ENCODE data around the gene RALGAPA1.

Gene RALGAPA1

DNA sequence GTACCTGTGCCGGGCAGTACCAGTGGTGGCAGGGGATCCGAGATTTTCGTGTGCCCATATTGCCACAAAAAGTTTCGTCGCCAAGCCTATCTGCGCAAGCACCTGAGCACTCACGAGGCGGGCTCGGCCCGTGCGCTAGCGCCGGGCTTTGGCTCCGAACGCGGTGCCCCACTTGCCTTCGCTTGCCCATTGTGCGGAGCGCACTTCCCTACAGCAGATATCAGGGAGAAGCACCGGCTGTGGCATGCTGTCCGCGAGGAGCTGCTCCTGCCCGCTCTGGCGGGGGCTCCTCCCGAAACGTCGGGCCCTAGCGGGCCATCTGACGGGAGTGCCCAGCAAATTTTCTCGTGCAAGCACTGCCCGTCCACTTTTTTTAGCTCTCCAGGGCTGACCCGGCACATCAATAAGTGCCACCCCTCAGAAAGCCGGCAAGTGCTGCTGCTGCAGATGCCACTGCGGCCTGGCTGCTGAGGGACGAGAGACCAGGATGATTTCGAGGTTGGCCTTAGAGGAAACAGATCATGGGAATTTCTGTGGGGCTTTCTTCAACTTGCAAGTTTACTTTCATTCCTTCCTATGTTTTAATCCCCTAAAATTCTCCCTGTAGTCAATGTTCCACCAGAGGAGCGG lies 273.5 kb downstream of the RALGAPA1 start:
- Histone ChIP-seq H2BK15ac (ENCODE audit: low read depth, poor library complexity, severe bottlenecking) (no peak overlapping the region), H2AK5ac (ENCODE audit: low read length, severe bottlenecking) (no peak overlapping the region), H3K4me3 (ENCODE audit: insufficient read depth in 1 of 2, low read depth in 1 of 2, low read length in 2 of 2) (peak overlapping the region in 1 of 2 experiments; percentile 63), H3K9ac (ENCODE audit: low read length) (no peak overlapping the region), H4K91ac (ENCODE audit: low read length) (no peak overlapping the region), H3K9me3 (ENCODE audit: control insufficient read depth, low read length) (no peaks in the 10 kb centered on the region), H3K27ac (ENCODE audit: low read length, poor library complexity, severe bottlenecking) (no peak overlapping the region), H2BK12ac (ENCODE audit: low read length in 2 of 2) (no peak overlapping the region), H3K27me3 (ENCODE audit: control insufficient read depth in 1 of 2, insufficient read depth in 1 of 2, low read length in 2 of 2) (peaks cover 40 to 58% of the 10 kb centered on the region in 2 experiments), H3K4me2 (ENCODE audit: low read length, poor library complexity, severe bottlenecking) (peak overlapping the region; percentile 58), H3K14ac (ENCODE audit: low read length in 2 of 2) (no peak overlapping the region), H3K18ac (ENCODE audit: low read depth in 1 of 2, low read length in 2 of 2) (no peak overlapping the region), H3K79me1 (replicated peaks; ENCODE audit: low read length, poor library complexity, severe bottlenecking) (no peaks in the 10 kb centered on the region), H2BK120ac (ENCODE audit: low read depth, low read length) (no peak overlapping the region), H2AFZ (ENCODE audit: low read depth, low read length) (no peak overlapping the region), H3K36me3 (ENCODE audit: control insufficient read depth in 1 of 2, insufficient read depth in 2 of 2, low read depth in 1 of 2, low read length in 2 of 2) (peaks cover 0 to 3% of the 10 kb centered on the region in 2 experiments), H2BK5ac (ENCODE audit: low read depth, low read length, poor library complexity, severe bottlenecking) (no peak overlapping the region), H4K8ac (ENCODE audit: low read length) (no peak overlapping the region), H3K4ac (ENCODE audit: low read depth in 1 of 2, low read length in 2 of 2) (no peak overlapping the region), H3K23ac (ENCODE audit: low read length in 2 of 2) (peak overlapping the region in 1 of 2 experiments; percentile 6), H3K4me1 (ENCODE audit: control insufficient read depth, insufficient read depth, low read depth, low read length) (peaks cover 24% of the 10 kb centered on the region)
- no peak for DNase-seq
- 6% methylated on average over 35 of the region's 37 CpGs for WGBS

GRCh38 chr14:35534873-35535482 lies 274.1 kb downstream of the RALGAPA1 start:
- Histone ChIP-seq H3K79me1 (replicated peaks; ENCODE audit: low read length, poor library complexity, severe bottlenecking) (no peaks in the 10 kb centered on the region), H3K4me3 (ENCODE audit: insufficient read depth in 1 of 2, low read depth in 1 of 2, low read length in 2 of 2) (peak overlapping the region in 1 of 2 experiments; percentile 63), H2BK5ac (ENCODE audit: low read depth, low read length, poor library complexity, severe bottlenecking) (no peak overlapping the region), H4K8ac (ENCODE audit: low read length) (no peak overlapping the region), H2AK5ac (ENCODE audit: low read length, severe bottlenecking) (no peak overlapping the region), H3K23ac (ENCODE audit: low read length in 2 of 2) (peak overlapping the region in 1 of 2 experiments; percentile 16), H3K4ac (ENCODE audit: low read depth in 1 of 2, low read length in 2 of 2) (no peak overlapping the region), H3K27me3 (ENCODE audit: control insufficient read depth in 1 of 2, insufficient read depth in 1 of 2, low read length in 2 of 2) (peaks cover 46 to 64% of the 10 kb centered on the region in 2 experiments), H2BK15ac (ENCODE audit: low read depth, poor library complexity, severe bottlenecking) (no peak overlapping the region), H2BK120ac (ENCODE audit: low read depth, low read length) (no peak overlapping the region), H3K9me3 (ENCODE audit: control insufficient read depth, low read length) (no peaks in the 10 kb centered on the region), H2AFZ (ENCODE audit: low read depth, low read length) (no peak overlapping the region), H3K4me1 (ENCODE audit: control insufficient read depth, insufficient read depth, low read depth, low read length) (peaks cover 24% of the 10 kb centered on the region), H3K36me3 (ENCODE audit: control insufficient read depth in 1 of 2, insufficient read depth in 2 of 2, low read depth in 1 of 2, low read length in 2 of 2) (peaks cover 0 to 3% of the 10 kb centered on the region in 2 experiments), H3K27ac (ENCODE audit: low read length, poor library complexity, severe bottlenecking) (no peak overlapping the region), H2BK12ac (ENCODE audit: low read length in 2 of 2) (no peak overlapping the region), H3K14ac (ENCODE audit: low read length in 2 of 2) (no peak overlapping the region), H4K91ac (ENCODE audit: low read length) (no peak overlapping the region), H3K4me2 (ENCODE audit: low read length, poor library complexity, severe bottlenecking) (peak overlapping the region; percentile 100), H3K9ac (ENCODE audit: low read length) (no peak overlapping the region), H3K18ac (ENCODE audit: low read depth in 1 of 2, low read length in 2 of 2) (no peak overlapping the region)
- WGBS, result 8% methylated on average over 55 of the region's 55 CpGs
- peak; percentile 69 for DNase-seq

DNA sequence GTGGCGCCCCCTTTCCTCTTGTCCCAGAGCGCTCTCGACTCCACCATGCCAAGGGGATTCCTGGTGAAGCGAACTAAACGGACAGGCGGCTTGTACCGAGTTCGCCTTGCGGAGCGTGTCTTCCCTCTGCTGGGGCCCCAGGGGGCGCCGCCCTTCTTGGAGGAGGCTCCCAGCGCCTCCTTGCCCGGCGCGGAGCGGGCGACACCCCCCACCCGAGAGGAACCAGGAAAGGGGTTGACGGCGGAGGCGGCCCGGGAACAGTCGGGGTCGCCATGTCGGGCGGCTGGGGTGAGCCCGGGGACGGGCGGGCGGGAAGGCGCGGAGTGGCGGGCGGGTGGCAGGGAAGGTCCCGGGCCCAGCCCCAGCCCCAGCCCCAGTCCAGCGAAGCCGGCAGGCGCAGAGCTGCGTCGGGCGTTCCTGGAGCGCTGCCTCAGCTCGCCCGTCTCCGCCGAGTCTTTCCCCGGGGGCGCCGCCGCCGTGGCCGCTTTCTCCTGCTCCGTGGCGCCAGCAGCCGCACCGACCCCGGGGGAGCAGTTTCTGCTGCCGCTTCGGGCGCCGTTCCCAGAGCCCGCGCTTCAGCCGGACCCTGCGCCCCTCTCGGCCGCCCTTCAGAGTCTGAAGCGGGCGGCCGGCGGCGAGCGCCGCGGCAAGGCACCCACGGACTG lies 274.8 kb downstream of the RALGAPA1 start:
- no peak for DNase-seq
- Histone ChIP-seq H4K91ac (ENCODE audit: low read length) (no peak overlapping the region), H3K4ac (ENCODE audit: low read depth in 1 of 2, low read length in 2 of 2) (no peak overlapping the region), H3K4me1 (ENCODE audit: control insufficient read depth, insufficient read depth, low read depth, low read length) (peaks cover 24% of the 10 kb centered on the region), H3K79me1 (replicated peaks; ENCODE audit: low read length, poor library complexity, severe bottlenecking) (no peaks in the 10 kb centered on the region), H2BK15ac (ENCODE audit: low read depth, poor library complexity, severe bottlenecking) (no peak overlapping the region), H3K18ac (ENCODE audit: low read depth in 1 of 2, low read length in 2 of 2) (no peak overlapping the region), H2BK120ac (ENCODE audit: low read depth, low read length) (no peak overlapping the region), H3K9ac (ENCODE audit: low read length) (no peak overlapping the region), H2BK12ac (ENCODE audit: low read length in 2 of 2) (no peak overlapping the region), H4K8ac (ENCODE audit: low read length) (no peak overlapping the region), H3K4me2 (ENCODE audit: low read length, poor library complexity, severe bottlenecking) (peak overlapping the region; percentile 100), H2BK5ac (ENCODE audit: low read depth, low read length, poor library complexity, severe bottlenecking) (no peak overlapping the region), H3K23ac (ENCODE audit: low read length in 2 of 2) (no peak overlapping the region), H3K36me3 (ENCODE audit: control insufficient read depth in 1 of 2, insufficient read depth in 2 of 2, low read depth in 1 of 2, low read length in 2 of 2) (no peaks in the 10 kb centered on the region), H3K9me3 (ENCODE audit: control insufficient read depth, low read length) (no peaks in the 10 kb centered on the region), H3K14ac (ENCODE audit: low read length in 2 of 2) (no peak overlapping the region), H2AK5ac (ENCODE audit: low read length, severe bottlenecking) (no peak overlapping the region), H2AFZ (ENCODE audit: low read depth, low read length) (no peak overlapping the region), H3K4me3 (ENCODE audit: insufficient read depth in 1 of 2, low read depth in 1 of 2, low read length in 2 of 2) (peak overlapping the region; percentile 51 to 77), H3K27ac (ENCODE audit: low read length, poor library complexity, severe bottlenecking) (no peak overlapping the region), H3K27me3 (ENCODE audit: control insufficient read depth in 1 of 2, insufficient read depth in 1 of 2, low read length in 2 of 2) (peaks cover 52 to 71% of the 10 kb centered on the region in 2 experiments)
- 6% methylated on average over 62 of the region's 77 CpGs for WGBS
